22Rv1 (cell line): Measurements from ENCODE around the gene AKT3.

Source experiments
- ZFX ChIP-seq: fragments of 450-650 bp; IDR thresholded peaks from 2 replicates; pipeline ENCODE4 v1.6.1; 2017; ENCODE audit warnings: antibody characterized with exemption, borderline replicate concordance
- TF ChIP-seq, protein P1 (sequence below): fragments of 450-650 bp; IDR thresholded peaks from 2 replicates; pipeline ENCODE4 v1.5.1; 2017; ENCODE audit warnings: mild to moderate bottlenecking

GRCh38 chr1:243798726-243799125, 51.3 kb downstream of the AKT3 start:
- TF ChIP-seq, protein P1, sequence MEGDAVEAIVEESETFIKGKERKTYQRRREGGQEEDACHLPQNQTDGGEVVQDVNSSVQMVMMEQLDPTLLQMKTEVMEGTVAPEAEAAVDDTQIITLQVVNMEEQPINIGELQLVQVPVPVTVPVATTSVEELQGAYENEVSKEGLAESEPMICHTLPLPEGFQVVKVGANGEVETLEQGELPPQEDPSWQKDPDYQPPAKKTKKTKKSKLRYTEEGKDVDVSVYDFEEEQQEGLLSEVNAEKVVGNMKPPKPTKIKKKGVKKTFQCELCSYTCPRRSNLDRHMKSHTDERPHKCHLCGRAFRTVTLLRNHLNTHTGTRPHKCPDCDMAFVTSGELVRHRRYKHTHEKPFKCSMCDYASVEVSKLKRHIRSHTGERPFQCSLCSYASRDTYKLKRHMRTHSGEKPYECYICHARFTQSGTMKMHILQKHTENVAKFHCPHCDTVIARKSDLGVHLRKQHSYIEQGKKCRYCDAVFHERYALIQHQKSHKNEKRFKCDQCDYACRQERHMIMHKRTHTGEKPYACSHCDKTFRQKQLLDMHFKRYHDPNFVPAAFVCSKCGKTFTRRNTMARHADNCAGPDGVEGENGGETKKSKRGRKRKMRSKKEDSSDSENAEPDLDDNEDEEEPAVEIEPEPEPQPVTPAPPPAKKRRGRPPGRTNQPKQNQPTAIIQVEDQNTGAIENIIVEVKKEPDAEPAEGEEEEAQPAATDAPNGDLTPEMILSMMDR: no peak
- no peak for TF ChIP-seq ZFX
